ENCODE measurements around the gene PSME2. TPM values are rescaled to one million over a fixed set of nuclear protein-coding genes. Genes with fewer than 3 reads are reported as not detected.
A peak's percentile ranks its signal among the peaks of the same experiment; 100 is the strongest.

Gene PSME2
- total and polyA plus RNA-seq, 9 of the 15 experiments (the other 6 are each of a cell fraction or from before 2014, with no cell fraction given): 111 to 579 (median 159) TPM

DNA sequence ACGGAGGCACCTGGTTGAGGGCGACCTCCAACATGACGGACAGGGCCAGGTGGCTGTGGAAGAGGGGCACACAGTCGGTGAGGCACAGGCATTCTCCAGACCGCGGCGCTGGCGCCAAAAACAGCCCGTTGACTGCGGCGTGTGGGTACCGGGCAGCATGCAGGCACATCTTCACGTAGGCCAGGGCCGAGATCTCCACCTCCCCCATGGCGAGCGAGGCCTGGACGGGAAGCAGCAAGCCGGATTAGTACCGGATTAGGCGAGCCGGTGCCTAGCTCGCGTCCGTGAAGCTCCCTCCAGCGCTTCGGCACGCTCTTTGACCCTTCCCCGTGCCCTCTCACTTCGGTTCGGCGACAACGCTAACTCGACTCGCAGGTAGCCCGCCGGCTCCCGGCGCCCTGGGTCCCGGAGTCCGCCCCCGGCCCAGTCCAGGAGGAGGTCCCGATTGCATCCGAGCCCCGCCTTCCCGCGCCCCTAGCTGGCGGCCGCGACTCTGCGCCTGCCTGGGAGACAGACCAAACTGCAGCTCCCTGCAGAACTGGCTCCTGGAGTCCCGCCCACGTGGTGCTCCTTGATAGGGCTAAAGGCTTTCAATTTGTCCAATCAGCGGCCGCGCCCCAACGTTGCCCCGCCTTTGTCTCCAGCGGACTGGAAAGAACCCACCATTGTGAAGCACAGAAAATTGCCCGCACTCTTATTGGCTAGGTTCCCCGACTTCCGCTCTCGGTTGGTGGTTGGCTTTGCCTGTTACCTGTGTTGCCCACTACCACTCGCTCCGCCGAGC lies 5.1 kb downstream of the PSME2 start, which contains the start of gene EMC9 (continued):
- TF ChIP-seq CUX1 (CRISPR knock-in tag; IDR thresholded peaks at IDR 0.05): no peak
- TF ChIP-seq, protein P1, sequence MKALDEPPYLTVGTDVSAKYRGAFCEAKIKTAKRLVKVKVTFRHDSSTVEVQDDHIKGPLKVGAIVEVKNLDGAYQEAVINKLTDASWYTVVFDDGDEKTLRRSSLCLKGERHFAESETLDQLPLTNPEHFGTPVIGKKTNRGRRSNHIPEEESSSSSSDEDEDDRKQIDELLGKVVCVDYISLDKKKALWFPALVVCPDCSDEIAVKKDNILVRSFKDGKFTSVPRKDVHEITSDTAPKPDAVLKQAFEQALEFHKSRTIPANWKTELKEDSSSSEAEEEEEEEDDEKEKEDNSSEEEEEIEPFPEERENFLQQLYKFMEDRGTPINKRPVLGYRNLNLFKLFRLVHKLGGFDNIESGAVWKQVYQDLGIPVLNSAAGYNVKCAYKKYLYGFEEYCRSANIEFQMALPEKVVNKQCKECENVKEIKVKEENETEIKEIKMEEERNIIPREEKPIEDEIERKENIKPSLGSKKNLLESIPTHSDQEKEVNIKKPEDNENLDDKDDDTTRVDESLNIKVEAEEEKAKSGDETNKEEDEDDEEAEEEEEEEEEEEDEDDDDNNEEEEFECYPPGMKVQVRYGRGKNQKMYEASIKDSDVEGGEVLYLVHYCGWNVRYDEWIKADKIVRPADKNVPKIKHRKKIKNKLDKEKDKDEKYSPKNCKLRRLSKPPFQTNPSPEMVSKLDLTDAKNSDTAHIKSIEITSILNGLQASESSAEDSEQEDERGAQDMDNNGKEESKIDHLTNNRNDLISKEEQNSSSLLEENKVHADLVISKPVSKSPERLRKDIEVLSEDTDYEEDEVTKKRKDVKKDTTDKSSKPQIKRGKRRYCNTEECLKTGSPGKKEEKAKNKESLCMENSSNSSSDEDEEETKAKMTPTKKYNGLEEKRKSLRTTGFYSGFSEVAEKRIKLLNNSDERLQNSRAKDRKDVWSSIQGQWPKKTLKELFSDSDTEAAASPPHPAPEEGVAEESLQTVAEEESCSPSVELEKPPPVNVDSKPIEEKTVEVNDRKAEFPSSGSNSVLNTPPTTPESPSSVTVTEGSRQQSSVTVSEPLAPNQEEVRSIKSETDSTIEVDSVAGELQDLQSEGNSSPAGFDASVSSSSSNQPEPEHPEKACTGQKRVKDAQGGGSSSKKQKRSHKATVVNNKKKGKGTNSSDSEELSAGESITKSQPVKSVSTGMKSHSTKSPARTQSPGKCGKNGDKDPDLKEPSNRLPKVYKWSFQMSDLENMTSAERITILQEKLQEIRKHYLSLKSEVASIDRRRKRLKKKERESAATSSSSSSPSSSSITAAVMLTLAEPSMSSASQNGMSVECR (CRISPR knock-in tag; IDR thresholded peaks at IDR 0.05): no peak; the same call in 1 of the 2 replicates
- no peak for TF ChIP-seq HDAC6 (IDR thresholded peaks at IDR 0.05; ENCODE audit: low read depth, low read length)
- peak; percentile 69 for TF ChIP-seq MAX (CRISPR knock-in tag; IDR thresholded peaks at IDR 0.05)
- TF ChIP-seq ZNF12 (CRISPR knock-in tag; IDR thresholded peaks at IDR 0.05): no peak
- TF ChIP-seq ZNF280A (IDR thresholded peaks at IDR 0.05; ENCODE audit: low read depth, partially characterized antibody): no peak
- TF ChIP-seq ZBTB17 (CRISPR knock-in tag; IDR thresholded peaks at IDR 0.05): peak; percentile 97
- no peak for TF ChIP-seq HNRNPH1 (optimal IDR thresholded peaks at IDR 0.05; ENCODE audit: low read depth, low read length)
- TF ChIP-seq TAF9B (IDR thresholded peaks at IDR 0.05; ENCODE audit: partially characterized antibody): no peak

All from K562 (cell line).